ENCODE measurements around the gene SNX24. TPM values are rescaled to one million over a fixed set of nuclear protein-coding genes. Genes with fewer than 3 reads are reported as not detected.

Gene SNX24
- total and polyA plus RNA-seq, 10 of the 15 experiments (the other 5 are each of a cell fraction or from before 2014, with no cell fraction given), result 0.15 to 6.6 (median 4.1) TPM

- RAD21 ChIA-PET (ENCODE audit: unreplicated experiment), result no interaction called here
- Histone ChIP-seq H3K9ac (ENCODE audit: control insufficient read depth, insufficient read depth, low read length) (no peak overlapping the region), H4K20me1 (ENCODE audit: control insufficient read depth, insufficient read depth) (no peaks in the 10 kb centered on the region), H3K79me2 (ENCODE audit: control insufficient read depth, insufficient read depth, low read length) (no peaks in the 10 kb centered on the region), H3K27ac (ENCODE audit: control insufficient read depth, insufficient read depth) (no peak overlapping the region), H3K4me1 (ENCODE audit: control insufficient read depth, insufficient read depth, low read length) (no peaks in the 10 kb centered on the region), H3K27me3 (replicated peaks in 1 of 2; ENCODE audit: control insufficient read depth in 2 of 2, insufficient read depth in 2 of 2, low read length in 1 of 2) (no peaks in the 10 kb centered on the region), H3K4me2 (ENCODE audit: control insufficient read depth, insufficient read depth) (no peak overlapping the region), H3K36me3 (ENCODE audit: control insufficient read depth in 2 of 2, insufficient read depth in 2 of 2, low read length in 1 of 2) (no peaks in the 10 kb centered on the region), H3K9me3 (replicated peaks; ENCODE audit: control insufficient read depth, insufficient read depth, low read length) (no peaks in the 10 kb centered on the region), H3K4me3 (no peak overlapping the region), H2AFZ (ENCODE audit: control insufficient read depth, low read depth, low read length) (no peak overlapping the region)
- CTCF ChIA-PET, result no interaction called here
- in situ Hi-C loops (cut with MboI) (no loop called here), intact Hi-C loops (cut with micrococcal nuclease; ENCODE audit: unreplicated experiment) (no loop called here)
- ATAC-seq (no peak), DNase-seq (ENCODE audit: low read depth, low spot score) (no peak), FAIRE-seq (no peak)
- TF ChIP-seq E2F4 (IDR thresholded peaks at IDR 0.05; ENCODE audit: low read depth, low read length) (no peak), MAX (IDR thresholded peaks at IDR 0.05; ENCODE audit: low read depth, low read length) (no peak), ZNF274 (IDR thresholded peaks at IDR 0.05; ENCODE audit: insufficient read depth, insufficient read length) (no peak), SREBF2 (IDR thresholded peaks at IDR 0.05; ENCODE audit: low read length) (no peak), RBBP5 (conservative IDR thresholded peaks at IDR 0.05) (no peak), ASH2L (IDR thresholded peaks at IDR 0.05; ENCODE audit: borderline replicate concordance, low read depth) (no peak), CREB1 (IDR thresholded peaks at IDR 0.05; ENCODE audit: low read depth) (no peak), NFYB (IDR thresholded peaks at IDR 0.05; ENCODE audit: insufficient read depth, low read depth, low read length) (no peak), JUND (IDR thresholded peaks at IDR 0.05; ENCODE audit: low read depth, low read length) (no peak), BCL3 (IDR thresholded peaks at IDR 0.05; ENCODE audit: borderline replicate concordance, insufficient read depth, low read depth, low read length, poor library complexity, severe bottlenecking) (no peak), SIX5 (IDR thresholded peaks at IDR 0.05; ENCODE audit: low read depth, low read length, severe bottlenecking) (no peak), MTA3 (IDR thresholded peaks at IDR 0.05; ENCODE audit: borderline replicate concordance, low read length) (no peak), CREM (IDR thresholded peaks at IDR 0.05; ENCODE audit: low read depth) (no peak), ZNF24 (IDR thresholded peaks at IDR 0.05) (no peak), ZNF217 (IDR thresholded peaks at IDR 0.05) (no peak), SRF (IDR thresholded peaks at IDR 0.05; ENCODE audit: low read depth in 2 of 2, low read length in 2 of 2) (no peak)
- SMC1A ChIA-PET (ENCODE audit: uncharacterized antibody, unreplicated experiment), result no interaction called here
- BruUV-seq (replicated peaks), result no TSS peak
- POLR2A ChIA-PET, result no interaction called here
- WGBS (ENCODE audit: insufficient coverage, insufficient replicate concordance, low lambda C conversion rate, missing lambda C conversion rate), result 77% methylated on average over 6 of the region's 6 CpGs
Measured at GRCh38 chr5:122908662-122909061, 63.2 kb downstream of the SNX24 start.
